ENCODE data around the gene MPND. TPM values are rescaled to one million over a fixed set of nuclear protein-coding genes. Genes with fewer than 3 reads are reported as not detected.
A peak's percentile ranks its signal among the peaks of the same experiment; 100 is the strongest.

Gene MPND
- total and polyA plus RNA-seq, 11 donors = 8.2 to 23.7 (median 19.0) TPM

DNA sequence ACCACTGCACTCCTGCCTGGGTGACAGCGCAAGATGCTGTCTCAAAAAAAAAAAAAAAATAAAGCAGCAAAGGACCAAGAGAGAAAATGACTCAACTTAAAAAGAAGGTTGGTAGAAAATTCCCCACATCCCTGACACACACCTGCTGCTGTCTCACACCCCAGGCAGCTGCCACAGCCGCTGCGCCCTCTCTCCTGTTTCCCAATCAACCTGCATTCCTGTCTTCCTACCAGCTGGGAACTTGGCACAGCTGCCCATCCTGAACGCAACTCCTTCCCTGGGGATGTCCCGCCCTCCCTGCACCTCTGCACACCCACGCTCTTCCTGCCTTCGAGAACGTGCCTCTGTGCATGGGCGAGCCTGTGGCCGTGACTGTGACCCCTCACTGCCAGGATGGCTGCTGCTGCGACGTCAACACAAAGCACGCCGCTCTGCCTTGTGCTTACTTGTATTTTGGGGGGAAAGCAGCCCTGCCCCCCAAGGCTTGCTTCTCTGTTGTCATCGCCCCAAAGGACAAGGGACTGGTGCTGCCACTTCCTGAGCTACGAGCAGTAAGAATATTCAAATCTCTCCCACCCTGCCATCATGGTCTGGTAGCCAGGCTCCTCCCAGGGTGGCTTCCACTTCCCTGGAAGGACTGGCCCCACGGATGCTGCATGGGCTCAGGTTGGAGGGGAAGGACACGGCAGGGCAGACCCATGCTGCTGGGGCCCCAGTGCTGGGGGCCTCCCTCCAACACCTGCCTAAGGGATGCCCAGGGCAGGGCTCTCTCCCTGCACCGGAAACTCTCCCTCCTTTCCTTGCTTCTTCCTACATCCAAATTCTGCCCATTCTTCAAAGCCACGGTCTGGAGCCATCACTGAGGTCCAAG is 36.3 kb downstream of the MPND start:
- Histone ChIP-seq H3K36me3 (peaks cover 0 to 23% (median 5%) of the 10 kb centered on the region in 9 donors), H3K4me3 (peak overlapping the region in 3 of 12 donors; percentile 1 to 25 (median 10)), H3K27me3 (no peaks in the 10 kb centered on the region), H3K9me3 (no peaks in the 10 kb centered on the region), H3K4me1 (peaks cover 10 to 60% (median 47%) of the 10 kb centered on the region in 12 donors), H3K27ac (peak overlapping the region in 11 of 12 donors; percentile 7 to 85 (median 72))
- TF ChIP-seq CTCF (IDR thresholded peaks at IDR 0.05) = no peak
- TF ChIP-seq POLR2A (IDR thresholded peaks at IDR 0.05) = no peak
- intact Hi-C loops (cut with DNase I) = loop anchor here in 1 of 10 donors (2.0 kb wide), 1 partner anchor 13 kb away; no protein-coding TSS in a partner anchor
- ATAC-seq = peak in 3 of 4 donors; percentile 5 to 30 (median 11)
- DNase-seq = no peak
- 51 to 64% (median 57%) methylated on average over 18 to 20 of the region's 20 CpGs for WGBS, 4 donors

DNA sequence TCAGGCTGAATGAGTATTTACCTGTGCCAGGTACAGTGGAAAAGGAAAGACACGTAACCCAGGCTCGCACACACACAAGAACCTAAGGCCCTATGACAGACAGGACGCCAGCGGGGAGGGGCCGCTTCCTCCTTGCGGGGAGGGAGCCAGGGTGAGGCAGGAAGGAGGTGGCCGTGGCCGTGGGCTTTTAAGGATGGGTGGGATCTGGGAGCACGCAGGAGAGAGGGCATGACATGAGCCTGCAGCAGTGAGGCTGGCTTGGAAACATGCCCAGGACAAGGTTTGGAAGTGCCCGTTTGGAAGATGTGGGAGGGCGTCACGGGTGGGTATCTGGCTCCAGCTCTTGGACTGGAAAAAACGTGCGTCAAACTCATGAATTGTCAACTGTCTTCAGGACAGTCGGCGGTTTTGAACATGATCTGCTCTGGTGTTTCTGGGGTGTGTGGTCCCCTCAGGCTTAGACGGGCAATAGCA is 36.9 kb downstream of the MPND start:
- H3K27me3 ChIP-seq = no peaks in the 10 kb centered on the region
- no peak for TF ChIP-seq CTCF (IDR thresholded peaks at IDR 0.05)
- TF ChIP-seq POLR2A (IDR thresholded peaks at IDR 0.05) = no peak
- H3K36me3 ChIP-seq = peaks cover 0 to 28% (median 5%) of the 10 kb centered on the region in 9 donors
- peaks cover 4 to 53% (median 41%) of the 10 kb centered on the region in 12 donors for H3K4me1 ChIP-seq
- no peaks in the 10 kb centered on the region for H3K9me3 ChIP-seq
- ATAC-seq = peak; percentile 60 to 88 (median 70)
- H3K4me3 ChIP-seq = peak overlapping the region in 3 of 12 donors; percentile 1 to 25 (median 10)
- intact Hi-C loops (cut with DNase I) = no loop called here
- 30 to 49% (median 36%) methylated on average over 17 of the region's 17 CpGs for WGBS, 4 donors
- H3K27ac ChIP-seq = peak overlapping the region; percentile 7 to 85 (median 70)
- peak; percentile 61 to 83 (median 70) for DNase-seq

DNA sequence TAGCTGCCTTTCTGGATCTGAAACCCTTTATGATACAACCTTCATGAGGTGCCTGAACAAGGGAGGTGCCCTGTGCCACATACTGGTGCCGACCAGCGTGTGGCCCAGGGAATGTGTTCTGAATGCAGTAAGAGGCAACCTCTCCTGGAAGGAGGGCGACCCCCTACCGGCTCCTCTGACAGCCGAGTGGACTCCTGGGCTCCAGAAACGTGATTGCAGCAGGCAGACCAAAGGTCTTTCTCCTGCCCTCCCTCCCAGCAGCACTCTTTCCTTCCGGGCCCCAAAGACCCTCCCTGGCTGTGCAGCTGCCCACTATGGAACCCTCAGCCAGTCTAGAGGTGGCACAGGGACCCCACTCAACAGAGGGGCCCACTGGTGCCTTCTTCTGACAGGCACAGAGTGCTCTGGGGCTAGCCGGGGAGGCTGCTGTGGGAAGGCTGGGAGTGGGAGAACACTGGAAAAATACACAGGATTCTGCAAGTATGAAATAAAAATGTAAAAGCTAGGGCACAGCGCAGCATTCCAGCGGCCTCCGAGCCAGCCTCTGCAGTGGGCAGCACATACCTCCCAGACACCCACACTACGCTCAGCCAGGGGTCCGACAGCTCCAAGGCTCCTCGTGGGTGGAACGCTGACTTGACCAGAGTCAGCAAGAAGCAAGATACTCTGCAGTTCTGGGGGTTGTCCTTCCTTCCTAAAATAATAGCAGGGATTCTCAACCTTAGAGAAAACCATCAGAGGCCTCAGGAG is 42.1 kb downstream of the MPND start:
- intact Hi-C loops (cut with DNase I) = no loop called here
- ATAC-seq = no peak
- H3K9me3 ChIP-seq = no peaks in the 10 kb centered on the region
- DNase-seq = peak in 1 of 5 donors; percentile 14
- H3K27me3 ChIP-seq = no peaks in the 10 kb centered on the region
- peaks cover 0 to 51% (median 8%) of the 10 kb centered on the region in 9 donors for H3K36me3 ChIP-seq
- H3K4me1 ChIP-seq = peaks cover 0 to 34% (median 29%) of the 10 kb centered on the region in 12 donors
- no peak overlapping the region for H3K4me3 ChIP-seq
- 81 to 89% (median 88%) methylated on average over 14 to 15 of the region's 15 CpGs for WGBS, 4 donors
- no peak for TF ChIP-seq POLR2A (IDR thresholded peaks at IDR 0.05)
- no peak for TF ChIP-seq CTCF (IDR thresholded peaks at IDR 0.05)
- H3K27ac ChIP-seq = peak overlapping the region in 1 of 12 donors; percentile 18

All from heart left ventricle (tissue), 16 donors.